Measurements from ENCODE around the gene B4GALNT3.

The B4GALNT3 gene

GRCh38 chr12:517538-517937 is 57.8 kb downstream of the B4GALNT3 start:
- Histone ChIP-seq H3K27ac (replicated peaks) (no peak overlapping the region), H3K27me3 (ENCODE audit: insufficient read depth, poor library complexity, severe bottlenecking) (no peaks in the 10 kb centered on the region), H3K4me3 (replicated peaks; ENCODE audit: insufficient read depth, low read length) (no peak overlapping the region)
- no peak for DNase-seq (ENCODE audit: low read depth in 1 of 2, low spot score in 1 of 2)
- TF ChIP-seq SPI1 (IDR thresholded peaks at IDR 0.05; ENCODE audit: borderline replicate concordance, low read depth) (no peak), GABPA (IDR thresholded peaks at IDR 0.05; ENCODE audit: low read depth) (no peak)
- TF ChIP-seq, protein P1, sequence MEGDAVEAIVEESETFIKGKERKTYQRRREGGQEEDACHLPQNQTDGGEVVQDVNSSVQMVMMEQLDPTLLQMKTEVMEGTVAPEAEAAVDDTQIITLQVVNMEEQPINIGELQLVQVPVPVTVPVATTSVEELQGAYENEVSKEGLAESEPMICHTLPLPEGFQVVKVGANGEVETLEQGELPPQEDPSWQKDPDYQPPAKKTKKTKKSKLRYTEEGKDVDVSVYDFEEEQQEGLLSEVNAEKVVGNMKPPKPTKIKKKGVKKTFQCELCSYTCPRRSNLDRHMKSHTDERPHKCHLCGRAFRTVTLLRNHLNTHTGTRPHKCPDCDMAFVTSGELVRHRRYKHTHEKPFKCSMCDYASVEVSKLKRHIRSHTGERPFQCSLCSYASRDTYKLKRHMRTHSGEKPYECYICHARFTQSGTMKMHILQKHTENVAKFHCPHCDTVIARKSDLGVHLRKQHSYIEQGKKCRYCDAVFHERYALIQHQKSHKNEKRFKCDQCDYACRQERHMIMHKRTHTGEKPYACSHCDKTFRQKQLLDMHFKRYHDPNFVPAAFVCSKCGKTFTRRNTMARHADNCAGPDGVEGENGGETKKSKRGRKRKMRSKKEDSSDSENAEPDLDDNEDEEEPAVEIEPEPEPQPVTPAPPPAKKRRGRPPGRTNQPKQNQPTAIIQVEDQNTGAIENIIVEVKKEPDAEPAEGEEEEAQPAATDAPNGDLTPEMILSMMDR (IDR thresholded peaks at IDR 0.05; ENCODE audit: insufficient read depth, low read length): no peak
- TF ChIP-seq, protein P2, sequence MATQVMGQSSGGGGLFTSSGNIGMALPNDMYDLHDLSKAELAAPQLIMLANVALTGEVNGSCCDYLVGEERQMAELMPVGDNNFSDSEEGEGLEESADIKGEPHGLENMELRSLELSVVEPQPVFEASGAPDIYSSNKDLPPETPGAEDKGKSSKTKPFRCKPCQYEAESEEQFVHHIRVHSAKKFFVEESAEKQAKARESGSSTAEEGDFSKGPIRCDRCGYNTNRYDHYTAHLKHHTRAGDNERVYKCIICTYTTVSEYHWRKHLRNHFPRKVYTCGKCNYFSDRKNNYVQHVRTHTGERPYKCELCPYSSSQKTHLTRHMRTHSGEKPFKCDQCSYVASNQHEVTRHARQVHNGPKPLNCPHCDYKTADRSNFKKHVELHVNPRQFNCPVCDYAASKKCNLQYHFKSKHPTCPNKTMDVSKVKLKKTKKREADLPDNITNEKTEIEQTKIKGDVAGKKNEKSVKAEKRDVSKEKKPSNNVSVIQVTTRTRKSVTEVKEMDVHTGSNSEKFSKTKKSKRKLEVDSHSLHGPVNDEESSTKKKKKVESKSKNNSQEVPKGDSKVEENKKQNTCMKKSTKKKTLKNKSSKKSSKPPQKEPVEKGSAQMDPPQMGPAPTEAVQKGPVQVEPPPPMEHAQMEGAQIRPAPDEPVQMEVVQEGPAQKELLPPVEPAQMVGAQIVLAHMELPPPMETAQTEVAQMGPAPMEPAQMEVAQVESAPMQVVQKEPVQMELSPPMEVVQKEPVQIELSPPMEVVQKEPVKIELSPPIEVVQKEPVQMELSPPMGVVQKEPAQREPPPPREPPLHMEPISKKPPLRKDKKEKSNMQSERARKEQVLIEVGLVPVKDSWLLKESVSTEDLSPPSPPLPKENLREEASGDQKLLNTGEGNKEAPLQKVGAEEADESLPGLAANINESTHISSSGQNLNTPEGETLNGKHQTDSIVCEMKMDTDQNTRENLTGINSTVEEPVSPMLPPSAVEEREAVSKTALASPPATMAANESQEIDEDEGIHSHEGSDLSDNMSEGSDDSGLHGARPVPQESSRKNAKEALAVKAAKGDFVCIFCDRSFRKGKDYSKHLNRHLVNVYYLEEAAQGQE (IDR thresholded peaks at IDR 0.05; ENCODE audit: insufficient replicate concordance, low read depth): no peak

GRCh38 chr12:520119-520518 is 60.4 kb downstream of the B4GALNT3 start:
- H3K27ac ChIP-seq (replicated peaks): no peak overlapping the region
- no peak for TF ChIP-seq SPI1 (IDR thresholded peaks at IDR 0.05; ENCODE audit: borderline replicate concordance, low read depth)
- TF ChIP-seq, protein P1 (IDR thresholded peaks at IDR 0.05; ENCODE audit: insufficient read depth, low read length): no peak
- TF ChIP-seq, protein P2 (IDR thresholded peaks at IDR 0.05; ENCODE audit: insufficient replicate concordance, low read depth): no peak
- TF ChIP-seq POLR2AphosphoS5 (IDR thresholded peaks at IDR 0.05; ENCODE audit: low read depth): no peak
- TF ChIP-seq GABPA (IDR thresholded peaks at IDR 0.05; ENCODE audit: low read depth): no peak
- H3K4me3 ChIP-seq (replicated peaks; ENCODE audit: insufficient read depth, low read length): no peak overlapping the region
- H3K27me3 ChIP-seq (ENCODE audit: insufficient read depth, poor library complexity, severe bottlenecking): no peaks in the 10 kb centered on the region
- DNase-seq (ENCODE audit: low read depth in 1 of 2, low spot score in 1 of 2): no peak

GRCh38 chr12:522692-523378 is 63.1 kb downstream of the B4GALNT3 start:
- DNase-seq (ENCODE audit: low read depth in 1 of 2, low spot score in 1 of 2): no peak
- Histone ChIP-seq H3K27me3 (ENCODE audit: insufficient read depth, poor library complexity, severe bottlenecking) (no peaks in the 10 kb centered on the region), H3K27ac (replicated peaks) (no peak overlapping the region), H3K4me3 (replicated peaks; ENCODE audit: insufficient read depth, low read length) (no peak overlapping the region)
- TF ChIP-seq, protein P1 (IDR thresholded peaks at IDR 0.05; ENCODE audit: insufficient read depth, low read length): no peak
- TF ChIP-seq POLR2AphosphoS5 (IDR thresholded peaks at IDR 0.05; ENCODE audit: low read depth) (no peak), SPI1 (IDR thresholded peaks at IDR 0.05; ENCODE audit: borderline replicate concordance, low read depth) (no peak), GABPA (IDR thresholded peaks at IDR 0.05; ENCODE audit: low read depth) (no peak)
- TF ChIP-seq, protein P2 (IDR thresholded peaks at IDR 0.05; ENCODE audit: insufficient replicate concordance, low read depth): no peak
